ENCODE data around the gene SLC34A2. TPM values are rescaled to one million over a fixed set of nuclear protein-coding genes. Genes with fewer than 3 reads are reported as not detected.
A peak's percentile ranks its signal among the peaks of the same experiment; 100 is the strongest.
"Not testable (repeated sequence)": the region's sequence is repeated elsewhere in the genome, so short reads cannot be mapped to it uniquely, and the experiment has no call there.

SLC34A2 gene
- total RNA-seq, 1 donor from 2014 or later: not detected

- DNase-seq (ENCODE audit: low read depth, low spot score): no peak
Observed at GRCh38 chr4:25658777-25659176, 3.1 kb downstream of the SLC34A2 start.

- not testable (repeated sequence) for DNase-seq (ENCODE audit: low read depth, low spot score)
Observed at GRCh38 chr4:25661441-25661840, 5.8 kb downstream of the SLC34A2 start.

DNA sequence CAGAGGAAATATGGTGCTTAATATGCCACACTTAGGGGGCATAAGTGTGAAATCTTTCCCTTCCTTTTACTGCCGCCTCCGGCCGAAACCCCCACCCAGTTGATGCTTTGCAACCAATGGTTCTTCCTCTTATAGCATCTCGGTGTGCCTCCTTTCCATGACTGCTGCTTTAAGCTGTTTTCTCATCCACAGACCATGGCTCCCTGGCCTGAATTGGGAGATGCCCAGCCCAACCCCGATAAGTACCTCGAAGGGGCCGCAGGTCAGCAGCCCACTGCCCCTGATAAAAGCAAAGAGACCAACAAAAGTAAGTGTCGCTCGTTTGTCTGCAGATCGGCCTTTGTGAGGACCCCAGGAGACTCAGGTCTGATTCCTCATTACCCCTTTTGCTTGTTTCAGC, 6.7 kb downstream of the SLC34A2 start:
- DNase-seq (ENCODE audit: low read depth, low spot score): no peak

GRCh38 chr4:25663781-25664180, 8.1 kb downstream of the SLC34A2 start:
- DNase-seq (ENCODE audit: low read depth, low spot score): no peak

GRCh38 chr4:25666031-25666630, 10.5 kb downstream of the SLC34A2 start:
- peak; percentile 8 for DNase-seq (ENCODE audit: low read depth, low spot score)

- DNase-seq (ENCODE audit: low read depth, low spot score): no peak
Observed at GRCh38 chr4:25667931-25668557, 12.4 kb downstream of the SLC34A2 start.

DNA sequence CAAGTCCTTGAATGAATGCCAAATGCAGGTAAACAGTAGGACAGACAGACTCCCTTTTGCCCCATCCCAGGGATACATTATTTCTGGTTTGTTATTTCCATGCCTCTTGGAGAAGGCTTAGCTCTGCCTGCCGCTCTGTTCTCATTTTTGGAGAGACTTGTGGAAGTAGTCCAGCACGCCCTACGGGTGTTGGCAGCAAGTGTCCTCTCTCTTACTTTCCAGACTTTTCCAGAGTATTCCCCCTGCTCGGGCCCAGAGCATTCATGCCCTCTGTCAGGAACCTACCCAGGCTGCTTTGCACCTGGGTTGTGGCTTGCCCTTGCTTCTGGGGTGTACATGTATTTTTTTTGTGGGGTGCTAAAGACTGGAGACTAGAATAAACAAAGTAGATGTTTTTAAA, 15.3 kb downstream of the SLC34A2 start:
- no peak for DNase-seq (ENCODE audit: low read depth, low spot score)

DNA sequence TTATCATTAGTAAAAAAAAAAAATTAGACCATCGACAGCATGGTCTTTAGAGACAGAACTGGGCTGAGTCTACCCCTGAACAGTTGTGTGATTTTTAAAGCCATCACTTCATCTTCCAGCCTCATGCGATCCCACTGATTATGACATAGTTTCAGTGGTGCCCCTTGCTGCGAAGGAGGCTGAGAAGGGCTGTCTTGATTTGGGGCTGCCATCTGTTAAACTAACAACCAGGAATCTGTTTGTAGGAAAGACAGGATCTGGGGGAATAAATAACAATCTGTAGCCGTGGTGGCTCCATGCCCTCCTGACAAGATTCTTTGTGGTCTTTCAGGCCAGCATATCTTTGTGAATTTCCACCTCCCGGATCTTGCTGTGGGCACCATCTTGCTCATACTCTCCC, 17.1 kb downstream of the SLC34A2 start:
- DNase-seq (ENCODE audit: low read depth, low spot score): no peak

DNA sequence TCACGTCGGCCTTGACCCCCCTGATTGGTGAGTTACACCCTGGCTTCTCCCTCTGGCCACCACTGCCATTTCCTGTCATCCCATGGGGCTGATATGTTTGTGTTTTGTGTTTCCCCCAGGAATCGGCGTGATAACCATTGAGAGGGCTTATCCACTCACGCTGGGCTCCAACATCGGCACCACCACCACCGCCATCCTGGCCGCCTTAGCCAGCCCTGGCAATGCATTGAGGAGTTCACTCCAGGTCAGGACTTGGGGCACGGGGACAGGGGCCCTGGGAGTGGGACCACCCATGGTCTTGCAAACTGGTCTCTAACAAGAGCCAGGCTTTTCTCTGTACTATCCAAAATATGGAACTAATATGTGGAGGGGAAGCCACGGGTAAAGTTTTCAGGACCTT, 18.7 kb downstream of the SLC34A2 start:
- no peak for DNase-seq (ENCODE audit: low read depth, low spot score)

GRCh38 chr4:25676221-25676620, 20.6 kb downstream of the SLC34A2 start:
- DNase-seq (ENCODE audit: low read depth, low spot score): no peak

DNA sequence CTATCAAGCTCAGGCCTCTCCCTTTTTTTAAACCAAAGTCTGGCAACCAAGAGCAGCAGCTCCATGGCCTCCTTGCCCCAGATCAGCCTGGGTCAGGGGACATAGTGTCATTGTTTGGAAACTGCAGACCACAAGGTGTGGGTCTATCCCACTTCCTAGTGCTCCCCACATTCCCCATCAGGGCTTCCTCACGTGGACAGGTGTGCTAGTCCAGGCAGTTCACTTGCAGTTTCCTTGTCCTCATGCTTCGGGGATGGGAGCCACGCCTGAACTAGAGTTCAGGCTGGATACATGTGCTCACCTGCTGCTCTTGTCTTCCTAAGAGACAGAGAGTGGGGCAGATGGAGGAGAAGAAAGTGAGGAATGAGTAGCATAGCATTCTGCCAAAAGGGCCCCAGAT, 21.5 kb downstream of the SLC34A2 start:
- DNase-seq (ENCODE audit: low read depth, low spot score): no peak

DNA sequence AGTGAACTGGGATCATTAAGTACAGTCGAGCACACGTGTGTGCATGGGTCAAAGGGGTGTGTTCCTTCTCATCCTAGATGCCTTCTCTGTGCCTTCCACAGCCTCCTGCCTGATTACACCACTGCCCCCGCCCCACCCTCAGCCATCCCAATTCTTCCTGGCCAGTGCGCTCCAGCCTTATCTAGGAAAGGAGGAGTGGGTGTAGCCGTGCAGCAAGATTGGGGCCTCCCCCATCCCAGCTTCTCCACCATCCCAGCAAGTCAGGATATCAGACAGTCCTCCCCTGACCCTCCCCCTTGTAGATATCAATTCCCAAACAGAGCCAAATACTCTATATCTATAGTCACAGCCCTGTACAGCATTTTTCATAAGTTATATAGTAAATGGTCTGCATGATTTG, 22.3 kb downstream of the SLC34A2 start:
- DNase-seq (ENCODE audit: low read depth, low spot score): no peak

DNA sequence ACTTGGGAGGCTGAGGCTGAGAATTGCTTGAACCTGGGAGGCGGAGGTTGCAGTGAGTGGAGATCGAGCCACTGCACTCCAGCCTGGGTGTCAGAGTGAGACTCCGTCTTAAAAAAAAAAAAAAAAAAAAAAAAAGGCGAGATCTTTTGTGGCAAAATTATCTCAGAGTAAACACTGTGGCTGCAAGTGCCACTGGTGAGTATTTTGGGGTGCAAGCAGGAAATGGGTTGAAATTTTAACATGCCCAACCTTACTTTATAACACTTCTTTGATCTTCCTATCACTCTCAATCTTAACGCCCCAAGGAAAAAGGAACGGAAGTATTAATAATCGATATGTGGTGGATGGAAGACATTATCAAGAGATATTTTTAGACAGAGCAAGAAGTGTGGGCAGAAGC, 32.1 kb downstream of the SLC34A2 start:
- no peak for DNase-seq (ENCODE audit: low read depth, low spot score)

DNA sequence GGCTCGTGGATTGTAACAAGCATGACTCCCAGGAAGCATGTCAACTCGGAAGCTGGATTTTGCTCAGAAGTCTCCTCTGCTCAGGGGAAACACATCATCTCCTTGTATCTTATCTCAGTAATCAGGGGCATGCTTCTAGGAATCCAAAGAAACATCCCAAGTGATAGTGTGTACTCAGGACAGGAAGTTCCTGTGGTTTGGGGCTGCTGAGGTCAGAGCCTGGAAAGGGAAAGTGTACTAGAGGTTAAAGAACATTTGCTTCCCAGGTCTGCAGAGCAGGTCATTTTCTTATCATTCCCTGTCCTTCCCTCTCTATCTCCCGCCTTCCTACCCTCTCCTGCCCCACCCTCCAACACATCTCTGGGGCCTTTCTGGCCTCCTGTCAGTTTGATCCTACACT, 38.8 kb downstream of the SLC34A2 start:
- DNase-seq (ENCODE audit: low read depth, low spot score): no peak

DNA sequence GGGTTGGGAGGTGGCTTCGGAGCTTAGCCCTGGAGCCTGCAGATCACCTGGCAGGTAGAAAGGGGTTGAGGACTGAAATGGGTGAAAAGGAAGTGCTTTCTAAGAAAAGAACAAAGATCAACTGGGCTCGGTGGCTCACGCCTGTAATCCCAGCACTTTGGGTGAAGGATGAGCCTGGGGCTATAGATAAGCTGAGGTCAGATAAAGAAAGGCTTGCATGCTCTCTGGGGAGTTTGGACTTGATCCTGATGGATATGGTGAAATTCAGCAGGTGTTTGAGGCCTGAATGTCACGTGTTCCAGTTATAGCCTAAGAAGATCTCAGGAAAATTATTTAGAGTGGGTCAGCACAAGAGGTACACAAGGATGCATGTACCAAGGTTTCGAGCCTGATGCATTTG, 40.8 kb downstream of the SLC34A2 start:
- DNase-seq (ENCODE audit: low read depth, low spot score): no peak

DNA sequence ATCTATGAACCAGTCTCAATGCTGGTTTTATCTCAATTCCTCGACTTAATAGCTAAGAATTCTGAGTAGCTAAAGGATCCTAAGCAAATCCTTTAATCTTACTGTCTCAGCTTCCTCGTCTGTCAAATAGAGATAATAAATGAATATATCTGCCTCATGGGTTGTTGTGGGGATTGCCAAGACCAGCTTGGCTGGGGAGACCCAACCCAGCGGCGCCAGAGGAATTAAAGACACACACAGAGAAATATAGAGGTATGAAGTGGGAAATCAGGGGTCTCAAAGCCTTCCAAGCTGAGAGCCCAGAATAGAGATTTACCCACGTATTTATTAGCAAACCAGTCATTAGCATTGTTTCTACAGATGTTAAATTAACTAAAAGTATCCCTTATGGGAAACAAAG, 41.9 kb downstream of the SLC34A2 start:
- DNase-seq (ENCODE audit: low read depth, low spot score): no peak

DNA sequence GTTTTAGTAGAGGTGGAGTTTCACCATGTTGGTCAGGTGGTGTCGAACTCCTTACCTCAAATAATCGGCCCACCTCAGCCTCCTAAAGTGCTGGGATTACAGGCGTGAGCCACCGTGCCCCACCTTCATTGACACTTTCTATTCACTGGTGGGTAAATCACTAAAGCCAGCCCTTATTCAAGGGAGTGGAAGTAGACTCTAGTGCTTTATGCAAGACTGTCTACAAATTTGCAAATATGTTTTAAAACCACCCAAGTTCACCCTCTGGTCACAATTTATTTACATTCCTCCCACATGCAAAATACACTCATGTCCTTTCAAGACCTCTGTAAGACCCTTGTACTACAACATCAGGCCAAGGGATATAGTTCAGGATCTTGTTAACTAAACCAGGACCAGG, 45.0 kb downstream of the SLC34A2 start:
- DNase-seq (ENCODE audit: low read depth, low spot score): no peak

DNA sequence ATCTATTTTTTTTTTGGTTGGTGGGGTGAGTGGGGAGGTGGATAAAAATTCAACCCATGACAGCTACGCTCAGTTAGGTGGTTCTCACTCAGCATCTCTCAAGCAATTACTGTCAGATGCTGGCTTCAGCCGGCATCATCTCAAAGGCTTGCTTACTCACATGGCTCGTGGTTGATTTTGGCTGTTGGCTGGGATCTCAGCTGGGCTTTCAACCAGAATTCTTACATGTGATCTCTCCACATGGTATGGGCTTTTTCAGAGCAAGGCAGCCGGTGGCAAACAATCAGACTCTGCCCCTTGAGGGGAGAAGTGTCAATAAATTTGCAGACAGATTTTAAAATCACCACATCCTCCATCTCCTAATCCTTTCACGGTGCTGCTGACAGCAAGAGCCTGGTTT, 47.2 kb downstream of the SLC34A2 start:
- no peak for DNase-seq (ENCODE audit: low read depth, low spot score)

- no peak for DNase-seq (ENCODE audit: low read depth, low spot score)
Observed at GRCh38 chr4:25703731-25704388, 48.2 kb downstream of the SLC34A2 start.

DNA sequence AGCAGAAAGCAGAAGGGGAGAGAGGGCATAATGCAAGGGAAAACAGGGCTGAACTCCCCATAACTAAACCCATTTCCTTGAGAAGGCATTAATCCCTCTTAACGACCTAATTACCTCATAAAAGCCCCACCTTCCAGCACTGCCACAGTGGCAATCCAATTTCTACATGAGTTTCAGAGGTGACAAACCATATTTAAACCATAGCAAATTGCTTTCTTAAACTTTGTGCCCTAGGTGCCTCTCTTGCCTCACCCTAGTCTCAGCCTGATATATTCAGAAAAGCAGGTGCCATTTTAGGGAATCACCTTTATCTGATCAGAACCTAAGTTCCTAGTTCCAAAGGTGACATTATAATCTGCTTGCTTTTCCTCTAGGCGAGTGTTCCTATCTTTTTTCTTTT, 48.9 kb downstream of the SLC34A2 start:
- DNase-seq (ENCODE audit: low read depth, low spot score): no peak

- no peak for DNase-seq (ENCODE audit: low read depth, low spot score)
Observed at GRCh38 chr4:25710637-25711036, 55.0 kb downstream of the SLC34A2 start.

GRCh38 chr4:25712611-25713010, 57.0 kb downstream of the SLC34A2 start:
- DNase-seq (ENCODE audit: low read depth, low spot score): no peak

DNA sequence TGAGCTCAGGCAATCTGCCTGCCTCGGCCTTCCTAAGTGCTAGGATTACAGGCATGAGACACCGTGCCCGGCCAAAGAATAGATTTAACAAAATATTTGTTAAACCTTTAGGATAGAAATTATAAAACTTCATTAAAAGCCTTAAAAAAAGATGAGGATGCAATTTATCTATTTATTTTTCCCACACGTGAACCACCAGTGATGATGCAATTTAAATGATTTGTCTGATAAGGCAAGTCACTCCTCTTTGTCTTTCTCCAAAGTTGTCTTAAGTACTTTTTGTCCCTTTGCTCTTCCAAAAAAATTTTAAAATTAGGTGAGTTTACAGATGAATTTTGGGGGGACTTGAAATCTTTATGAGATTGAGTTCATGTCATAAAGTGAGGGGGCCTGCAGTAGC, 58.2 kb downstream of the SLC34A2 start:
- DNase-seq (ENCODE audit: low read depth, low spot score): no peak
